Naive thymus-derived CD8-positive, alpha-beta T cell (primary cell): ENCODE data around the gene TRIM49C. TPM values are rescaled to one million over a fixed set of nuclear protein-coding genes. Genes with fewer than 3 reads are reported as not detected.
A peak's percentile ranks its signal among the peaks of the same experiment; 100 is the strongest.
"Not testable (repeated sequence)": the region's sequence is repeated elsewhere in the genome, so short reads cannot be mapped to it uniquely, and the experiment has no call there.

Source experiments
- ATAC-seq, 2 donors: fragments of 150-1000 bp; cut with Tn5 transposase in 1 of 2; sonication (Bioruptor Pico), chemical (Tn5 transposase) in 1 of 2; 1 replicate in 1 of 2; 2 replicates in 1 of 2; pipeline ENCODE4 v1.10.0; 2021; ENCODE audit warnings: mild to moderate bottlenecking in 2 of 2, moderate library complexity in 2 of 2
- POLR2A ChIA-PET: fragments of 350-600 bp; sonication (Branson Sonifier 250); formaldehyde crosslinking; loops from one replicate; lab custom pipeline; 2021; ENCODE audit warnings: antibody characterized with exemption; lab: Charles Lee
- DNase-seq, 10 donors: peaks; one replicate each; pipeline versions ENCODE4 v3.0.0 to v3.0.0-alpha.2; 2020 to 2022
- H3K27ac Mint-ChIP-seq, 10 donors: one replicate each; pipeline ENCODE4 v1.8.0; 2020 to 2022; ENCODE audit warnings: mild to moderate bottlenecking in 10 of 10, mixed read lengths in 10 of 10, moderate library complexity in 4 of 10, inconsistent platforms in 1 of 10
- H3K27me3 Mint-ChIP-seq, 5 donors: one replicate each; pipeline ENCODE4 v1.8.0; 2021 to 2022; ENCODE audit warnings: mixed read lengths in 5 of 5
- H3K36me3 Mint-ChIP-seq, 3 donors: one replicate each; pipeline ENCODE4 v1.8.0; 2020 to 2022; ENCODE audit warnings: mixed read lengths in 3 of 3, mild to moderate bottlenecking in 2 of 3, inconsistent platforms in 1 of 3
- H3K4me1 Mint-ChIP-seq, 4 donors: one replicate each; pipeline ENCODE4 v1.8.0; 2021 to 2022; ENCODE audit warnings: mixed read lengths in 4 of 4
- H3K4me3 Mint-ChIP-seq, 10 donors: one replicate each; pipeline ENCODE4 v1.8.0; 2020 to 2022; ENCODE audit warnings: mild to moderate bottlenecking in 10 of 10, mixed read lengths in 10 of 10, moderate library complexity in 6 of 10, inconsistent platforms in 1 of 10
- H3K9me3 Mint-ChIP-seq, 9 donors: one replicate each; pipeline ENCODE4 v1.8.0; 2020 to 2022; ENCODE audit warnings: mixed read lengths in 9 of 9, mild to moderate bottlenecking in 3 of 9, inconsistent platforms in 1 of 9, moderate library complexity in 1 of 9
- polyA plus RNA-seq, 3 donors: library from polyadenylated mRNA; unstranded; fragments of 300-500 nt; fragmentation: Illumina TruSeq; gene quantifications; one replicate each; pipeline ENCODE4 v1.2.3, GENCODE V29; 2021
- total RNA-seq, 8 experiments: library from RNA in 2 of 8; stranded (reverse) in 2 of 8; gene quantifications; one replicate each; pipeline ENCODE4 v1.2.3 and lab custom pipeline; 2021 to 2026

The TRIM49C gene, protein sequence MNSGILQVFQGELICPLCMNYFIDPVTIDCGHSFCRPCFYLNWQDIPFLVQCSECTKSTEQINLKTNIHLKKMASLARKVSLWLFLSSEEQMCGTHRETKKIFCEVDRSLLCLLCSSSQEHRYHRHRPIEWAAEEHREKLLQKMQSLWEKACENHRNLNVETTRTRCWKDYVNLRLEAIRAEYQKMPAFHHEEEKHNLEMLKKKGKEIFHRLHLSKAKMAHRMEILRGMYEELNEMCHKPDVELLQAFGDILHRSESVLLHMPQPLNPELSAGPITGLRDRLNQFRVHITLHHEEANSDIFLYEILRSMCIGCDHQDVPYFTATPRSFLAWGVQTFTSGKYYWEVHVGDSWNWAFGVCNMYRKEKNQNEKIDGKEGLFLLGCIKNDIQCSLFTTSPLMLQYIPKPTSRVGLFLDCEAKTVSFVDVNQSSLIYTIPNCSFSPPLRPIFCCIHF
- total RNA-seq, result not detected
- not detected for polyA plus RNA-seq
- 0 to 0.08 (median 0) reads per million in 6 experiments for total RNA-seq (lab: John Stamatoyannopoulos, UW)

DNA sequence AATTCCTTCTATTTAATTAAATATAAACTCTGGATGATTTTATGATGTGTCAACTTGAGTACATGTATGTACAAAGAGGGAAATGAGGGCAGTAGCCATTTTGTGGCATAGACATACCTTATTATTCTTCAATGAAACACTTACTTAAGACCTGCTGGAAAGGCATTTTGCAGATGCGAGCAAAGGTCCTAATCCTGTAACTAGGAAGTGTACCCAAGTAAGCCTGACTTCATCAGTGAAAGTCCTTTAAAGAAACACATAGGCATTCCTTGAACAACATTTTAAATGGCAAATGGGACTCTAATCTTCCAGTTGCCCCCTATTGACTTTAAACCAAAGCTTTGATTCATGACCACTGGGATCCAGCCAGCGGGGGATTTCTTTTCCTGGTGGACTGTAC lies at the start of gene TRIM49C:
TRIM49C (plus strand) TSS at position 301 of the 400 bp plus-strand sequence. CDS start 4,106 bp downstream, outside the sequence.
- POLR2A ChIA-PET, ATAC-seq, H3K9me3 Mint-ChIP-seq, H3K27me3 Mint-ChIP-seq, DNase-seq, H3K4me1 Mint-ChIP-seq, H3K4me3 Mint-ChIP-seq, H3K36me3 Mint-ChIP-seq, H3K27ac Mint-ChIP-seq: not testable (repeated sequence)

DNA sequence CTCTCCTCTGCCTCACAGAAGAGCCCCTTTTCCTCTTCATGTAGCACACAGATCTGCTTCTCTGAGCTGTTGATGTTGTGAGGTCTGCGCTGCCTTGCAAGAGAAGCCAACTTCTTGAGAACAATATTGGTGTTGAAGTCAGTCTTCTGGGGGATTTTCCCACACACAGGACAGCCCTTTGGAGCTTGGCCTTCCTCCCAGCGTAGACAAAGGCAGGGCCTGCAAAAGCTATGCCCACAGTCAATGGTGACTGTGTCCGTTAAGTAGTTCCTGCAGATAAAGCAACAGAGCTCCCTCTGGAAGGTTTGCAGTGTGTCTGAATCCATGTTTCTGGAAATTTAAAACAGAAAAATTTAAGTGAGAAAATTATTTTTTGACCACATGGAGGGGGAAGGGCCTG lies 6.7 kb upstream of the TRIM49C start:
- H3K4me1 Mint-ChIP-seq, ATAC-seq, DNase-seq, H3K27ac Mint-ChIP-seq, H3K27me3 Mint-ChIP-seq, H3K4me3 Mint-ChIP-seq, H3K9me3 Mint-ChIP-seq, POLR2A ChIA-PET, H3K36me3 Mint-ChIP-seq: not testable (repeated sequence)

DNA sequence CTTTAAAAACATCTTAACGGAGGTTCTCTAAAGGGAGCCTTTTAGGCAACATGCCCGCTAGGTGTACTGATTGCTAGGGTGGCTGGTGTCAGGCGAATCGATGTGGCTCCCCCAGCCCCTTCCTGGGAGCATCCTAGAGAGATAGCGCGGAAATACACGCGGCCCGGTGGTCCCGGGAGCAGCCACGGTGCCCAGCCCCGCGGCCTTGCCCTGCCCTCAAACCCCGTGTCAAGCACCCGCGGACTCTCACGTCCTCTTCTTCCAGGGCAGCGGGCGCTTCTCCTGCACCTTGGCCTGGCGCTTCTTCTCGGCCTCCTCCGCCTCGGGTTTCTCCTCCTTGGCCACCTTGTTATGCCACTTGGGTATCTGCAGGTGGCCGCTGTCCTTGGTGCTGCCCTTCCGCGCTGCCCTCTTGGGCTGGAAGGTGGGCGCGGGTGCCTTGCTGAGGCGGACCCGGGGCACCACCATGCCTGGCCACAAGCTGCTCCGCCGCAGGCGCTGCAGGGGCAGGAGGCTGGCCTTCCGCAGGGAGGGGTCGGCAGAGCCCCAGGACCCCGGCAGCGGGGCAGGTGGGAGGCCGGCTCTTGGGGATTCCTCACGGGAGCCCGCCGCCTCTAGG lies 20.8 kb downstream of the TRIM49C start:
- H3K9me3 Mint-ChIP-seq, H3K4me1 Mint-ChIP-seq, POLR2A ChIA-PET, DNase-seq, H3K4me3 Mint-ChIP-seq, H3K27ac Mint-ChIP-seq, H3K36me3 Mint-ChIP-seq, ATAC-seq, H3K27me3 Mint-ChIP-seq: not testable (repeated sequence)

DNA sequence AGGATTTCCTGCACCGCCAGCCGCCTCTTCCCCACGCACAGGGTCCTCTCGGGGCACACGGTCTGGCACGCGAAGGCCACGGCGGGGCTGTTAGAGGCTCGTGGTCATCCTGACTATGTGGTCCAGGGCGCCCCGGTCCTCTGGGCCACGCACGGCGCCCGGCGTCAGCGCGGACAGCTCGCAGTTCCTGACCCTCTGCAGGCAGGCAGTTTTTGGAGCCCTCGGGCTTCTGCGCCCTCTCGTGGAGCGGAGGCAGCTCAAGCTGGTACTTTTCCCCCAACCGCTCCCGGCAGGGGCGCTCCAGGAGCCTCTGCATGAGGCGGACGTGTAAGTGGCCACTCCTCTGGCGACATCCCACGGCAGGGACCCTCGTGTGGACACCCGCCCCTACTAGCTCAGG lies 21.4 kb downstream of the TRIM49C start:
- H3K27me3 Mint-ChIP-seq, H3K4me3 Mint-ChIP-seq, H3K27ac Mint-ChIP-seq, POLR2A ChIA-PET, H3K36me3 Mint-ChIP-seq, H3K4me1 Mint-ChIP-seq, H3K9me3 Mint-ChIP-seq, ATAC-seq: not testable (repeated sequence)
- DNase-seq, result peak in 1 of 10 donors; percentile 34

DNA sequence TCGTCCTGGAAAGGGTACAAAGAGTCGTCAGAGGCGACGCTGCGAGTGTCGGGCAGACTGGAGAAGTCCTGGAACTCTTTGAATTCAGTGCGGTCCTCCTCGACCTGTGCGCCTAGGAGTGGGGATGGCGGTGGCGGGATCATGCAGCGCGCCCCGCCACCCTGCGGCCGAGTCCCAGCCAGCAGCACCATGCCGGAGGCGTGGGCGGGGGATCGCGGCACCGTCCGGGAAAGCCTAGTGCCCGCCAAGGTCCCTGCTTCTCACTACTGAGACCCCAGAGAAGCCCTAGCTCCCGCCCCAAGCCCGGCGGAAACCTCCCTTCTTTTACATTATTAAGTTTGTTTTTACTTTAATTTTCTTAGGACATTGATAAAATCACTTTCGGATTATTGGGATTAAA lies 22.6 kb downstream of the TRIM49C start:
- DNase-seq, H3K36me3 Mint-ChIP-seq, H3K4me3 Mint-ChIP-seq, H3K27me3 Mint-ChIP-seq, ATAC-seq, H3K9me3 Mint-ChIP-seq, H3K27ac Mint-ChIP-seq, H3K4me1 Mint-ChIP-seq, POLR2A ChIA-PET: not testable (repeated sequence)

DNA sequence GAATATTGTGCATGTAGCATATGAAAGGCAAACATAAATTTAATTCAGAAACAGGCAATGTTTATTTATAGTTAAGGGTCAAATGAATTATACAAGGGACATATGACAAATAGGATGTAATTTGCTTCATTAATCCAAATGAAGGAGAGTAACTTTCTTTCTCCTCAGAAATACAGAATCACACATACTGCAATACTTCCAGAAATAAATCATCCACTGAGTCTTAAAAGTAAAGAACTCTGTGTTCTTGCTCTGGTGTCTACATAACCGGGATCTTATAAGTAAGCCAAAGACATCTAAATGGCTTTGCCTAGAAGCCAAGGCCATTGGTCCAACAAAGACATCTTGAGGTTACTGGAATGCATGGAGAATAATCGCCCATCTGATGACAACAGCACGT lies 54.7 kb downstream of the TRIM49C start, which contains the start of gene UBTFL1:
UBTFL1 (plus strand) TSS at position 301 of the 400 bp plus-strand sequence; CDS start at position 301, 0 bp downstream.
- DNase-seq, H3K36me3 Mint-ChIP-seq, H3K27ac Mint-ChIP-seq, H3K4me1 Mint-ChIP-seq, POLR2A ChIA-PET, H3K4me3 Mint-ChIP-seq, ATAC-seq, H3K9me3 Mint-ChIP-seq: not testable (repeated sequence)
- H3K27me3 Mint-ChIP-seq, result peaks cover 0 to 10% (median 0%) of the 10 kb centered on the region in 5 donors

DNA sequence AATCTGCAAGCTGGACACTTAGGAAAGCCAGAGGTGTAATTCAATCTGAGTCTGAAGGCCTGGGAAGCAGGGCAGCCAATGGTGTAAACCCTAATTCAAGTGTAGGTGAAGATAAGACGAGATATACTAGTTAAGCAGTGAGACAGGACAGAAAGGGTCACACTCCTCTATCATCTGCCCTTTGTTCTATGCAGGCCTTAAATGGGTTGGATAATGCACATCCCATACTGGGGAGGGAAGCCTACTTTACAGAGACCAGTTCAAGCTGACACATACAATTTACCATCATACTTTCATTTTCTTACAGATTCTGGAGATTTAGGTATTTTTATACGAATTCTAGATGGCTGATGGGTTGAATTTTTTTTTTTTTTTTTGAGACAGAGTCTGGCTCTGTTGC lies 57.8 kb downstream of the TRIM49C start:
- ATAC-seq, H3K27ac Mint-ChIP-seq, H3K27me3 Mint-ChIP-seq, H3K9me3 Mint-ChIP-seq, H3K36me3 Mint-ChIP-seq, POLR2A ChIA-PET, H3K4me1 Mint-ChIP-seq, H3K4me3 Mint-ChIP-seq, DNase-seq: not testable (repeated sequence)

Other genes starting within 250 kb of the TRIM49C start
- gene TRIM49, start 222.5 kb upstream of the TRIM49C start, total RNA-seq, result not detected
- gene TRIM49, start 222.5 kb upstream of the TRIM49C start, polyA plus RNA-seq, result not detected
- gene TRIM64B, start 152.6 kb upstream of the TRIM49C start, total RNA-seq, result not detected
- not detected for gene TRIM64B, start 152.6 kb upstream of the TRIM49C start, polyA plus RNA-seq
- not detected for gene TRIM49D1, start 108.9 kb upstream of the TRIM49C start, total RNA-seq
- not detected for gene TRIM49D1, start 108.9 kb upstream of the TRIM49C start, polyA plus RNA-seq
- not detected for gene TRIM49D2, start 107.0 kb upstream of the TRIM49C start, total RNA-seq
- not detected for gene TRIM49D2, start 107.0 kb upstream of the TRIM49C start, polyA plus RNA-seq
- not detected for gene TRIM64, start 65.1 kb upstream of the TRIM49C start, total RNA-seq
- not detected for gene TRIM64, start 65.1 kb upstream of the TRIM49C start, polyA plus RNA-seq
- gene UBTFL1, start 54.8 kb downstream of the TRIM49C start, total RNA-seq, result not detected
- not detected for gene UBTFL1, start 54.8 kb downstream of the TRIM49C start, polyA plus RNA-seq
- gene NAALAD2, start 103.6 kb downstream of the TRIM49C start, total RNA-seq, result not detected
- gene NAALAD2, start 103.6 kb downstream of the TRIM49C start, polyA plus RNA-seq, result not detected
- gene CHORDC1, start 191.9 kb downstream of the TRIM49C start, total RNA-seq, result 10 to 100 TPM; 77.9 to 83.8 TPM
- gene CHORDC1, start 191.9 kb downstream of the TRIM49C start, polyA plus RNA-seq, result 10 to 100 TPM; 12.8 to 27.4 (median 21.1) TPM